Measurements from ENCODE around the gene RUVBL1.

The RUVBL1 gene

DNA sequence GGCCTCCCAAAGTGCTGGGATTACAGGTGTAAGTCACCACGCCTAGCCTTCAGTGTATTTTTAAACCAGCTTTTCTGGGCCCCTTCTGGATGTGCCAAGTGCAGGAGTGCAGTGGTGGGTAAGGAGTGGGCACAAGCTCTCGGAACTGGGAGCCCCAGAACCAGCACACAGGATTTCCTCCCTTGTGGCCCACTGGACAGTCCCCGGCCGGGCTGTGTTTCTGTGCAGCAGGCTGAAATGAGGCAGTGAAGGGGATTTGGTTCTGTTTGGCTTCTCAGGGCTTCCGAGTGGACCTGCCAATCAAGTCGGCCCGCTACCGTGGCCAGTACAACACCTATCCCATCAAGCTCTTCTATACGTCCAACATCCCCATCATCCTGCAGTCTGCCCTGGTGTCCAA is 56.9 kb downstream of the RUVBL1 start:
- DNase-seq: no peak

DNA sequence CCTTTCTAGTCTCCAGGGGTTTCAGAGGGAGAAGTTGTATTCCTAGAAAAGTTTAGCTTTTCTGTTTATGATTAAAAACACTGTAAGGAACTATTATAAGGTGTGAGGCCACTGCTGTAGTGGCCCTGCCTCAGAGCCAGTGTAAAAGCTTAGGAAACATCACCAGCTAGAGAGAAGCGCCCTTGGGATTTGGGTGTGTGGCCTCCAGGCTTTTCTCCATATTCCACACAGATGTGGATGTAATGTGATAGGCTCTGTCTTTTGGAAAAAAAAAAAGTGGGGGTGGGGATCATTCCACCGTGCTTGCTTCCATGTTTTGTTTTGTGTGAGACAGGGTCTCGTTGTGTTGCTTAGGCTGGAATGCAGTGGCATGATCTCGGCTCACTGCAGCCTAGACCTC is 57.5 kb downstream of the RUVBL1 start:
- no peak for DNase-seq

DNA sequence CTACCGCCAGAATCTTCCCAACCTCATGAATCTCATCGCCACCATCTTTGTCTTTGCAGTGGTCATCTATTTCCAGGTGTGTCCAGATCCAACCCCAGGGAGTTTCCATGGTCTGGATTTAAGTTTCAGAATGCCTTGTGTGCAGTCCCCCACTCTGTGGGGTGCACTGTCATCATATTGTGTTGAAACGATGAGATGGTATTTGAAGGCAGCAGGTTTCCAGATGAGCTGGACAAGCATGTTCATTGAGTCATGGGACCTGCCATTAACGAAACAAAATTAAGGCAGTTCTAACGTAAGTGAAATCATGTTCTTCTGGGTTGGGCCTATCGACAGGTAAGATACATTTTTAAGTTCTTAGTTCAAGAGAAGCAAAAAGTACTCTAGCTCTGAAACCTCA is 58.6 kb downstream of the RUVBL1 start:
- no peak for DNase-seq

DNA sequence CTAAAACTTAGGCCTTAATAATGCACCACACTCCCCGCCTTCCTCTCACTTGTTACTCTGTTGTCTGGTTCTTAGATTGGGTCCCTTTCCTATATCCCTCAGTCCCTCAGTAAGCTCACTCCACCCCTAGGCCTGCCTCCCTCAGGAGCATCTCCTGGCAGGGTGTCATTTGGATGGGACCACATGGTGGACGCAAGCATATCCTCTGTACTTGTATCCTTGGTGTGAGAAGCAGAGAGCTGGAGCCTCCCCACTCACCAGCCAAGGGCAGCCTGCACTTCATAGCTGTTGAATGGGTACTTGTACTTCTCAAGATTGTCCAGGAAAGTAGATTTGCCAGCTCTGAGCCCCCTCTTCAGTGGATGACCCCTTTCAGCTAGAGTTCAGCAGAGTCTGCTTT is 59.7 kb downstream of the RUVBL1 start:
- no peak for DNase-seq

DNA sequence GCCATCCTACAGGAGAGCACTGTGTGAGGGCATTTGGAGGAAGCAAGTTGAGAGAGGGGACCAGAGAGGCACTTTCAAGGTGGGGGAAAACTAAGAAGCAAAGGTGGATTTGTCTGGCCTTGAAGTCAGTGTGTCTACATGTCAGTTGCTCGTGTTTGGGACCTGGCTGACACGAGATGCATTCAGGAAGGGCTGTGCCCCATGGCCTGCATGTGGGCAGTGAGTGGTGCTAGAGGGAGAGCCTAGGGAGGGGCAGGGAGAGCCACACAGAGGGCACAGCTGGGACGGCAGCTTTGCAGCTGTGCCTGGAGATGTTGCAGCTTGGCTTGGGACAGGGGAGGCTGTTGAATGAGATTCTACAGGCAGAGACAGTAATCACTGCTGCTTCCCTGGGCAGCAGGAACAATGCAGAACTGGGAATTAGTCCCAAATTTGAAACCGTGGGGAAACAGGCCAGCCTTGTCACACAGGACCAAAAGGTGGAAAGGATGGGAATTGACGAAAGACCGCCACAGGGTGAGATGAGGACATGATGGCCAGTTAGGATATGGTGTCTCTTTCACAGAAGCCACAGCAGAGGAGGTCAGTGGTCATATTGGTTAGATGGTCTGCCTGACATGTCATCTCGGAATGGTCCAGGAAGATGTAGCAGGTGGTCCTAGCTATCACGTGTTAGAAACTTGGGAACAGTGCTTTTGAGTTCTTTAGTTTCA is 61.4 kb downstream of the RUVBL1 start:
- DNase-seq: no peak

DNA sequence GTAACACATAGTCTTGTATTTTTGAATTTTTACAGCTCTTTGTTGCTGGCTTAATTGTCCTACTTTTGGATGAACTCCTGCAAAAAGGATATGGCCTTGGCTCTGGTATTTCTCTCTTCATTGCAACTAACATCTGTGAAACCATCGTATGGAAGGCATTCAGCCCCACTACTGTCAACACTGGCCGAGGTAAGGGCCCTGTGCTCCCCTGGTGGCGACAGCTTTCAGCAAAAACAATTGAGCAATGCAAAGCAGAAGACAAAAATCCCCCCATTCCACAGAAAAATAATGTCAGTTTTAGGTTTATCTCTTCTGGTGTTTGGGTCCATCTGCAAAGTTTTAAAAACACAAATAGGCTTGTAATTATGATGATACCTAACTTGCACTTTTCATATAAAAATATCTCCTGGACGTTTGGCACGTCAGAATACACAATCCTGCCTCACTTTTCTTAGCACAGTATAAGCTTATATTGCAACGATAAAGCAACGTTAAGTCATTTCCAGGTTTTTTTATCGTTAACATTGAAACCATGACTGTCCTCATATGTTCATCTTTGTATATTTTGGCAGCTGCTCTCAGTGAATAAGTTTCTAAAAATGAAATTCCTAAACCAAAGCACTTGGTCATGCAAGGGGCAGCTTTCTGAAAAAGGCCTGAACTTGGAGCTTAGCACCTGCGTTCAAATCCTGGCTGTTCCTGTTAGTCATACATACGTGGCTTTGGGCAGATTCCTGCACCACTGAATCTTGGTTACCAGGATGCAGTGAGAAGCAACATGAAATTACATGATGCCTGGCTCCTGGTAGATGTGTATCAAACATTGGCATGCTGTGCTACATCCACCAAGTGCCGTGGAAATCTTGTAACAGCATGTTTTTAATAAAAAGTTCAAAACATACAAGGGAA is 62.9 kb downstream of the RUVBL1 start:
- DNase-seq: no peak

DNA sequence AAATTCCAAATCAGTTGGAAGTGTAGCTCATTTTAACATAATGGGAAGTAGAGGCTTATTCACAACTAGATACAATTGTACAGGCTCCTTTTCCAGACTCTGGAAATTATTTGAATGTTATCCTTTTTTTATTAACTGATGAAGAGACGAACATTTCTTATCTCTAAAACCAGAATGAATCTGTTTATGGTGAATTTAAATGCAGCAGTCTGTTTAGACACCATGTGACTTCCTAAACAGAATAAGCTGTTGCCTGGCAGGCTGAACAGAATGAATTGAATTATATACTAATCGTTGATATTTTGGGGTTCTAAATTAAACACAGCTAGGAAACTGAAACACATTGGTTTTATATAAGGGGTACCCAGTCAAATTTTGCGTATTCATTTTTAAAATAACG is 67.4 kb downstream of the RUVBL1 start:
- no peak for DNase-seq

DNA sequence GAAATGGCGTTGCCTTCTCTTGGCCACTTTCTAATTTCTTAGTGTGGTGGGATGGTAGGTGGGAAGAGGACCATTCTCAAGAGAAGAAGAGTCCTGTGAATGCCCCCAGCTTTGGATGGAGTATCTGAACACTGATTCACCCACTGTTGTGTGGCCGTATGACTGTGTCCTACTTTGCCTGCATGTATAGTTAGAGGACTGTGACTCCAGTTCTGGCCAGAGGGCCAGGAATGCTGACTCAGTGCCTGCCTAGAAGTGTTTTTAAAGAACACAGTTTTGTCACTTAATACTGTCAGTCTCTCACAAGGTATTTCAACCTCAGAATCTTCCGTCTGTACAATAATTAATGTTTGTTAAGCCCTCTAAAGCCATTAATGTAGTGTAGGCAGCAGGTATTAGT is 69.2 kb downstream of the RUVBL1 start:
- peak; percentile 32 to 50 (median 36) for DNase-seq

DNA sequence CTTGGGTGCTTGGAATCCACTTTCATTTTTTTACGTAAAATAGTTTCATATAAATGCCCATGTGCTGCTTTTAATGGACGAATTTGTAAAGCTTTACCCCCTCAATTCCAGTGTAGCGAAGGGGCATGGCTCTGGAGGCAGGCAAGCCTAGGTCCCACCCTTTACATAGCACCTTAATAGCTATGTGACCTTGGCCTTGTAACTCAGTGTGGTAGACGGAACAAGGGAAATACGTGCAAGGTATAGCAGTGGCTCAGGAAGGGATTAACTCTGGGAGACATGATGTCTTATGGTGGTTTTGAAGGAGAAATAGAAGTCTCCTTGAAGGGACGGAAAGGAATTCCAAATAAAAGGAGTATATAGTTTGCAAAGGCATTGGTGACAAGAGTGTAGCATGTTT is 70.0 kb downstream of the RUVBL1 start:
- DNase-seq: no peak

DNA sequence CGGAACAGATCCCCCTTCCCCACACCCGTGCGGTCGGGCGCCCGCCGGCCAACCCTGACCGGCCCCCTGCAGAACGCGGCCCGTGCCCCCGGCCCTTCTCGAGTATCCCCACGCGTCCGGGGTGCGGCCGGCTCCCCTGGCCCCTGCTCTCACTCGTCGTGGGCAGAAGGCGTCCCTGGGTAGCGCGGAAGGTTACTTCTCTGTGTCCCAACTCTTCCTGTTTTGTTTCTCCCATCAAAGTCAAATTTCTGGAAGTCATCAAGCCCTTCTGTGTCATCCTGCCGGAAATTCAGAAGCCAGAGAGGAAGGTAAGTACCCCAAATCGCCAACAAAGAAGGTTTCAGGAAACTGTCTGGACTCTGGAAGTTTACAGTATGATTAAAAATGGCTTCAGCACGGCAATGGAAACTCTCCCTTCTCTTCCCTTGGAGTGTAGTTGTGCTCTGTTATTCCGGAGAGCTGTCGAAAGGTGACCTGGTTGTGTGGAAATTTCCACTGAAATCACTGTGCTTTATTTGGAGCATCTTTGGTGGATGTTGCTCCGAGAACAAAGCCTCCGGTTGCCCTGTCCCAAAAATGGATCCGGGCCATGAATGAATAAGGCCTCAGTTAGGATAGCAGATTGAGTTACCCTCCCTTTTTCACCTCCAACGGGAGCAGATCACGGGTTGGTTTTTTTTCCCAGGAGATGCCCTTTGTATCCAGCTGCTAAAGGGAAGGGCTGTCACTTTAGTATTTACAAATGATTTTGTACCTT is 70.8 kb downstream of the RUVBL1 start:
- DNase-seq: peak; percentile 53 to 68 (median 58)

DNA sequence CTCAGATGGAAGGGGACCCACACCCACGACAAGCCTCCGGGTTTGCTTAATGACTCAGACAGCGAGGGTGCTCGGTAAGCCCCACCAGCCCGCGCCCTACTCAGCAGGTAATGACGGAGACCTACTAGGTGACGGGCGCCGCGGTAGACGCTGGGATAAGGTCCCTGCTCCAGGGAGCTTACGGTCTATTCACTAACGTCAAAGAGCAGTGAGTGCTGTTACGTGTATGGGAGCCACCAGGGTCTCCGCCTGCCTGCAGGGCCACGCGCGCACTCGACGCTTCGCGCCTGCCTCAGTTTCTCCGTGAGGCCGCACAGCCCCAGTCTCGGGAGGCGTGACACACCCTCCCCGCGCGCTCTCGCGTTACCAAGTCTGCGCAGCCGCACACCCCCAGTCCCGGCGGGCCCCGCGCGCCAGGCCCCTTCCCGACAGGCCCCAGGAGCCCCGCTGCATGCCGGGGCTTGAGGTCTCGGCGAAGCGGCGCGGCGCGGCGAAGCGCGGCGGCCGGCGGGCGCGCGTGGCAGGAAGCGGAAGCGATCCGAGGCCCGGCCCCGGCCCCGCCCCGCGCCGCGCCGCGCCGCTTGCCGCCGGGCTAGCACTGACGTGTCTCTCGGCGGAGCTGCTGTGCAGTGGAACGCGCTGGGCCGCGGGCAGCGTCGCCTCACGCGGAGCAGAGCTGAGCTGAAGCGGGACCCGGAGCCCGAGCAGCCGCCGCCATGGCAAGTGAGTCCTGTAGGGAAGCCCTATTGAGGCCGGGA is 71.6 kb downstream of the RUVBL1 start, which contains the start of gene SEC61A1:
Gene SEC61A1 (plus strand): TSS at position 601 of the 758 bp plus-strand sequence. CDS start 116 bp downstream, at position 717.
- DNase-seq: peak; percentile 96 to 99 (median 98)

DNA sequence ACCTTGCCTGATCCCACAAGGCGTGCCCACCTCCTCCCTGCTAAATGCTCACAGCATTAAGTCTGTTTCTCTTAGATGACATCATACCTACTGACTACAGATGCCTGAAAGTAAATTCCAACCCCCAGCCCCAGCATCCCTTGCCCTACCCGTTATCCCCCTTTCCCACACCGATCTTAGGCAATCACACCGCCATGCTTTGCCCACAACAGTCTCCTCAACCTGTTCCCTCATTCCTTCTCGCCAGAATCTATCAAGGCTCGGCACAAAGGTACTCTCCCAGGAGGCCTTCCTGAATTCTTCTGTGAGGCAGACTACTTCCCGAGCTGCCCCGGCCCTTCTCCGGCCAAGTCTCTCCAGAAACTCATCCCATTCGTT is 72.2 kb downstream of the RUVBL1 start:
- DNase-seq: no peak

DNA sequence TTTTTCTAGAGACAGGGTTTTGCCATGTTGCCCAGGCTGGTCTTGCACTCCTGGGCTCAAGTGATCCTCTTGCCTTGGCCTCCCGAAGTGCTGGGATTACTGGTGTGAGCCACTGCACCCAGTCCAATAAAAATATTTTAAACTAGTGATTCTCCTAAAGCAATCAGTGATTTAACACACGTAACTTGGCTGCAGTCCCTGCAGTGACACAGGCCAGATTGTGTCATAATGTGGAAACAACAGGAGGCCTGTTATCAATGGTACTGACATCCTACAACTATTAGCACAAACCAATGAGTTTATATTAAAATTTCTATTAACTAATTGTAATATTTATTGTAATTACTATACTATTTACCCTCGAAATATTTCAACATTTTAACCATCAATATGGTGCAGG is 73.0 kb downstream of the RUVBL1 start:
- no peak for DNase-seq

DNA sequence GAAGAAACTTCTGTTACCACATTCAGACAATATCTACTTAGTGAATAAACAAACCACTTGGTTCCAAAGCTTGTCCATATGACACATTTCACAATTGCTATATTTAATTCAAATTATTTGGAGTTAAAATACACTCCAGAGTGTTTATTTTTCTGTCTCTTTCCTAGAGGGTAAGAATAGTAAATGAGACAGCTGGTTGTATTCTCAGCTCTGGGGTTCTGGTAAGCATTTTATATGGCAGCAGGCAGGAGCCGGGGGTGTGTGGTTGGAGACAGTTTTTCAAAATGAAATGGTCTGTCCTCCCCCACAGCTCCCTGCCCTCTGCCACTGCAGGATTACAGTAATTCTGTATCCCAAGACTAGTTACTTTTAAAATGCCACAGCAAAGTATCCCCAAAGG is 82.3 kb downstream of the RUVBL1 start:
- no peak for DNase-seq

DNA sequence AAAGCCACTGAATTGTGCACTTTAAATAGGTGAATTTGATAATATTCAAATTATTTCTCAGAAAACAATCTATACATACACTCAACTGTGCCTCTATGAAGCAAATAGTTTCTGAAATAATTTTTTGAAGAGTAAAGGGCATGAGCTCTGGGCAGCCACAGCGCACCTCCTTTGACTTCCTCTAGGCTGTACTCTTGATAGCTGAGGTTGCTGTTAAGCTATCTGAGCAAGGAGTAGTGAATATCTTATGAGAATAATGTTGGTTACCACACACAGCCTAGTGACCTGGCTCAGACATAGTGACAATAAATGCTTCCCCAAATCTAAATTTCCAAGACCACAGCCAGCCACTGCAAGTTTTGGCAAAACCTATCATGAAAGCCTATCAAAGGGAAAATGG is 83.0 kb downstream of the RUVBL1 start:
- no peak for DNase-seq

DNA sequence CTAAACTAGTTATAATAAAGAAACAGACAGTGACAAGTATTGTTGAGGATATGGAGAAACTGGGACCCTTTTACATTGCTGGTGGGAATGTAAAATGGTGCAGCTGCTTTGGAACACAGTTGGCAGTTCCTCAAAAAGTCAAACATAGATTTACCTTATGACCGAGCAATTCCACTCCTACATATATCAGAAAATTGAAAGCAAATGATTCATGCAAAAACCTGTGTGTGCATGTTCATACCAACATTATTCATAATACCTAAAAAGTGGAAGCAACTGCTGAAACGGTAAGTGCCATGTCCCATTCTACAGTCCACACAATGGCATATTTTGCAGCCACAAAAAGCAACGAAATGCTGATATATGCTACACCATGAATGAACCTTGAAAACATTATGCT is 83.6 kb downstream of the RUVBL1 start:
- no peak for DNase-seq

DNA sequence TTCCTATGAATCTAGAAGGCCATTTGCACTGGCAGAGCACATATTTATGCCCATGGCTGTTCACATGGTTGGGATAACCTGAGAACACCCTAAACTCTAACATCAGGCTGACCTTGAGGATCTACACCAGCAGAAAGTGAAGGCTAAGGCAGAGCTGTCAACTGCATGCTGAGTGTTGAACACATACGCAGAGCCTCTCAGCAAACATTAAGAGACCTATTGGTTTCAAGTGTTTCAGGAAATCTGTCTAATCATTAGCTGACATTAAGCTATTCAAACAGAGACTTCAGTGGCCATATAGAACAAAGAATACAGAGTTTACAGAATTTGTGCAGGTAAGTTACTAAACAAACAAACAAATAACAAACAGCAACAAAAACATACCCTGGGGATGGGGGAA is 87.5 kb downstream of the RUVBL1 start:
- no peak for DNase-seq

DNA sequence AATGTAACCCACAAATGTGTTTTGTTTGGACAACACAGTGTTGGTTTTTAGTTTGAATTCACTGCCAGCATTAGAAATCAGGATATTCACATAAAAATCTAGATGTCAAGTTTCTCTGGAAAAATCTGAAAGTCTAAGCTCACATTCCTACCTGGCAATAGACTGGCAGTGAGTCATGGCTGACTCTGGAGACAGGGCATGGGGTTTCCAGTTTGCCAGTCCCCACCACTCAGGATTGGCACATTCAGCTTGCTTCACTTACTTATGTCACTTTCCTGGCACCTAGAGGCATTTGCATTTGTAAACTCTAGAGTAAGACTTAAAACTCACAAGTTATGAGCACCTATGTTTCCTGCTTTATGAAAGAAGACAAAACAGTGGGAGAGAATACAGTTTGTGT is 90.5 kb downstream of the RUVBL1 start:
- DNase-seq: no peak

All from suppressor macrophage treated with lipopolysaccharide for 1 hour (primary cell).